Right hindlimb (tissue), 1 donor: ENCODE data around the gene POLR3E.
"Not testable (repeated sequence)": the region's sequence is repeated elsewhere in the genome, so short reads cannot be mapped to it uniquely, and the experiment has no call there.

Experiments used
- DNase-seq: peaks from one replicate; pipeline ENCODE4 v3.0.0-alpha.2; 2018

The POLR3E gene

GRCh38 chr16:22293137-22294106 is 3.8 kb upstream of the POLR3E start:
- DNase-seq: no peak

- DNase-seq: peak; percentile 28
Observed at GRCh38 chr16:22296225-22297113, 740 bp upstream of the POLR3E start.

GRCh38 chr16:22297871-22298733 is 893 bp downstream of the POLR3E start:
- peak; percentile 84 for DNase-seq

DNA sequence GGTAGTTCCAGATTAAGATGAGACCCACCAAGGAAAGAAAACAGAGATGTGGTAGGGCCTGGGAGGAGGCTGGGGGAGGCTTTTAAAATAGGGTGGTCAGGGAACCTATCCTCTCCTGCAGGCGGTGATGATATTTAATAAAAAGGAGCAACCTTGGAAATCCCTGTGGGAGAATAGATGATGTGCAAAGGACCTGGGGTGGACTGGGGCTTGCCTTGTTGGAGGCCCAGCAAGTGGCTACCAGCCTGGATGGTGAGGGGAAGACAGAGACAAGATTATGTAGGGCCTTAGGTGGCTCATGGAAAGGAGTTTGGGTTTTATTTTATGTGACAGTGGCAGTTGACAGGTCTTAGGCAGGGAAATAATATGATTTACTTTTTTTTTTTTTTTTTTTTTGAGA is 1.8 kb downstream of the POLR3E start:
- no peak for DNase-seq

DNA sequence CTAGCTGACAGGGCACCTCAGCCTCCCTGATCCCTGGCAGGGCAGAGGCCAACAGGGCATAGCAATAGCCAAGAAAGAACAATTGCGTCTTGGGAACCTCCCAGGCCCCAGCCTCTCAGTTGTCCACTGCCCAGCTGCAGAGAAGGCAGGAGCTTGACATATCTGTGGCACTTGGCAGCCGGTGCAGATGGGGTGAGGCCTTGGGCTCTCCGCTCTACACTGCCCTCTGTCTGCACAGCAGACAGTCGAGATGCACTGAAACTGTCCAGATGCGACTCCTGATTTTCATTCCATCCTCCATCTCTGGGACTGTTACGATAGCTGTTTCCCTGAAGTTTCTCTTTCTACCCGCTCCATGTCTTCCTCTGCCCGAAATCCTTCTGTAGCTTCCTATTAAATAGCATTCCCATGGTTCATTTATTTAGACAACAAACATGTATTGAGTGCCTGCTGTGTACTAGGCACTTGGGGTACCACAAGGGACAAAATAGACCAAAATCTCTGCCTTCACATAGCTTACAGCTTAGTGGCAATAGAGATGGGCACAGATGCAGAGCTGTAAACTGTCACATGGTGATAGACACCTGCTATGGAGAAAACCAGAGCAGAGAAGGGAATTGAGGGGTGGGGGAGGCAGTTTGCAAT is 3.3 kb downstream of the POLR3E start:
- DNase-seq: peak; percentile 49

DNA sequence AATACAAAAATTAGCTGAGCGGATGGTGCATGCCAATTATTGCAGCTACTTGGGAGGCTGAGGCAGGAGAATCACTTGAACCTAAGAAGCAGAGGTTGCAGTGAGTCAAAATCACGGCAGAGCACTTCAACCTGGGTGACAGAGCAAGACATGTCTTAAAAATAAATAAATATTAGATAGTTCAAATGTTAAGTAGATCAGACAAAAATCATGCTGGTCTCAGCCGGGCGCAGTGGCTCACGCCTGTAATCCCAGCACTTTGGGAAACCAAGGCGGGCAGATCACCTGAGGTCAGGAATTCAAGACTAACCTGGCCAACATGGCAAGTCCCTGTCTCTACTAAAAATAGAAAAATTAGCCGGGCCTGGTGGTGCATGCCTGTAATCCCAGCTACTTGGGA is 4.2 kb downstream of the POLR3E start:
- not testable (repeated sequence) for DNase-seq

DNA sequence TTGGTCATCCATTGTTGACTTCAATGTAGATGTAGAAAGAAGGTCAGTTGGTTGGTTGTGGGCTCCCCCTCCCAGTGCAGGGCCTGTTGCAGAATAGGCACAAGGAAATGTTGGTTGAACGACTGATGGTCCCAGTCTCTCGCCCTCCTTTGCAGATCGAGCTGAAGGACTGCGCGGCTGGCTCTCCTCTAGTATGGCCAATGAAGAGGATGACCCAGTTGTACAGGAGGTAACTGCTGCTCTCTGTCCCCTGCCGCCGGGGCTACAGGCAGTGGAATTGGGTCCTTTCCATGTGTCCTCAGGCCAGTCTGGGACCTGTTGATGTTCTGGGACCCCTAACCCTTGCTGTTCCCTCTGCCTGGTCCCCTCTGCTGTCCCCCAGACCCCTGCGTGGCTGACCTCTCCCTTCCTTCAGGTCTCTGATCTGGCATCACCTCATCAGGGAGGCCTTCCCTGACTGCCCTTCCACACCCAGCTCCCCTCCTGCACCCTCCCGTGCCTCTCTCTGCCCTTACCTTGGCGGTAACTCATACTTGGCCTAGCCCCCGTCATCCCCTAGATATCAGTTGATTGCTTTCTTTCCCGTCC is 5.7 kb downstream of the POLR3E start:
- DNase-seq: no peak

- no peak for DNase-seq
Observed at GRCh38 chr16:22304411-22304810, 7.2 kb downstream of the POLR3E start.

- no peak for DNase-seq
Observed at GRCh38 chr16:22306788-22307187, 9.6 kb downstream of the POLR3E start.

DNA sequence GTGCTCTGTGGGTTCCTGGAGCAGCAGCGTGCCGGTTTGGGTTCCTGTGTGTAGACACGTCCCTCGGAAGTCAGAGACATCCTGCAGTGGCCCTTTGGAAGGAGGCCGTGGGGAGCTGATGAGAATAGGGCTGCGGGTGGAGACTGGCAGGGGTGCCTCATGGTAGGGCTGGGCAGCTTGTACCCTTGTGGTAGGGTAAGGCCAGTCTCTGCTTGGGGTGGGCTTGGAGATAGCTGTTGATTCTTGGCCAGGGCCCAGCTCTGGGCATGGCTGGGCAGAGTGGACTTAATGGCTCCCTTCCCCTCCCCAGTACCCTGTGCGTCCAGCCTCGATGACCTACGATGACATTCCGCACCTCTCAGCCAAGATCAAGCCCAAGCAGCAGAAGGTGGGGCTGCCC is 10.6 kb downstream of the POLR3E start:
- no peak for DNase-seq

DNA sequence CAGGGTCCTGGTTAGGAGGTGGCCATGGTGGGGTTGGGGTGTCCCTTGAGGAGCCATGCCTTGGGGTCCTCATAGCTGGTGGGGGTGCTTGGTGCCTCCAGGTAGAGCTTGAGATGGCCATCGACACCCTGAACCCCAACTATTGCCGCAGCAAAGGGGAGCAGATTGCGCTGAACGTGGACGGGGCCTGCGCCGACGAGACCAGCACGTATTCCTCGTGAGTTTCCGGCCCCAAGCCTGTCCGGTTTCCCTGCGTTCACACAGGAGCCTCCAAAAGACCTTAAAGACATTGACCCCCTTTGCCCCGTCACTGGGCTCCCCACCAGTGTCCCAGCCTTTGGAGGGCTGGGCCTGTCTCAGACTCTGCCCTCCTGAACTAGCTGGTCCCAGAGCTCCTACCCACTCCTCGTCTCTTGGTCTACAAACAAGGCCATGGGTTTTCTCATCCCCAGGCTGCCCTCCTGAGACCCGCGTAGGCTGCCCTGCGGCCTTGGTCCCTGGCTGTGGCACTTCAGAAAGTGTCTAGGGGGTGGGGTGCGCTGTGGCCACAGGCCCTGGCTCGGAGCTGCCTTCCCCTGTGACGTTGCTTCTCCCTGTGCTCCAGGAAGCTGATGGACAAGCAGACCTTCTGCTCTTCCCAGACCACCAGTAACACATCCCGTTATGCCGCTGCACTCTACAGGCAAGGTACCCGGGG is 11.8 kb downstream of the POLR3E start:
- no peak for DNase-seq

DNA sequence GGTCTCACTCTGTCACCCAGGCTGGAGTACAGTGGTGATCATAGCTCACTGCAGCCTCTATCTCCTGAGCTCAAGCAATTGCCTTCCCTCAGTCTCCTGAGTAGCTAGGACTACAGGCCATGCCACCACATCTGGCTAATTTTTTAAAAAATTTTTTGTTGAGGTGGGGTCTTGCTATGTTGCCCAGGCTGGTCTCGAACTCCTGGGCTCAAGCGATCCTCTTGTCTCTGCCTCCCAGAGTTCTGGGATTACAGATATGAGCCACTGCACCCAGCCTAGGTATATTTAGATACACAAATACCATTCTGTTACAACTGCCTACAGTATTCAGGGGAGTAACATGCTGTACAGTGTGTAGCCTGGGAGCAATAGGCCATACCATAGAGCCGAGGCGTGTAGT is 14.3 kb downstream of the POLR3E start:
- DNase-seq: no peak

- no peak for DNase-seq
Observed at GRCh38 chr16:22312897-22313781, 15.9 kb downstream of the POLR3E start.

- DNase-seq: no peak
Observed at GRCh38 chr16:22313876-22314470, 16.8 kb downstream of the POLR3E start.

DNA sequence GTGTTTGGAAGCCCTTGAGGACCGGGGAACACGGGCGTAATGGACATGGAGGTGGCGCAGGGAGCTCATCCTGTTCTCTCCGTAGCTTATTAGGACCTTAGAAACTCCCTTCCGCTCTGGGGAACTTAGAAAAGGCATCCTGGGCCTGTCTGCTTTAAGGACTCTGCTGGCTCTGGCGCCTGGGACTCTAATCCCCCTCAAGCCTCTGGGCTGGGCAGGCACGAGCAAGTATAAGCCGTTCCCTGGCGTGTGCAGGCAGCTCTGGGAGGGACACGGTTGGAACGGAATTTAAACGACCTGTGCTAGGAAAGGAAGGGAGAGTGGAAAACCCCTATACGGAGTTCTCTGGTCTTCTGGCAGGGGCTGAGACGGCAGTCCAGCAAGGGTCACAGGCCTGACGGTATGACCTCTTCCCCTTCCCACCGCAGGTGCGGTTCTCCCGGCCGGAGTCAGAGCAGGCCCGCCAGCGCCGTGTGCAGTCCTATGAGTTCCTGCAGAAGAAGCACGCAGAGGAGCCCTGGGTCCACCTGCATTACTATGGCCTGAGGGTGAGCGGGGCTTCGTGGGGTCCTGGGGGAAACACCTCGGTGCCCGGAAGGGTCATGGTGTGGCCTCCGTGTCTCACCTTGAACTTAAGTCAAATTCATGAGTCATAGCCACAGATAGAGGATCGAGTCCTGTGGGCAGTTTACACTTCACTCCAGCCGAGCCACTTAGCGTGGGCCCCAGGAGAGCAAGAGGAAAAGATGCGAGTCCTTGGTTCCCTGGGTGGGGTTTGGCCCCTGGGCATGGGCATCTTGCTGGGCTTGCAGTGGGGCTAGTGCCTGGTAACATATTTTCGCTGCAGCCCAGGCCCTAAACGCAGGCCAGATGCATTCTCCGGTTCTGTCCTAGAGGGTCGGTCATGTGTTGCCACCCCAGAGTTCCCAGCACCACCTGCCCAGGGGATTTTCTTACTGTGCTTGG is 17.7 kb downstream of the POLR3E start:
- no peak for DNase-seq

GRCh38 chr16:22315979-22316378 is 18.8 kb downstream of the POLR3E start:
- no peak for DNase-seq

DNA sequence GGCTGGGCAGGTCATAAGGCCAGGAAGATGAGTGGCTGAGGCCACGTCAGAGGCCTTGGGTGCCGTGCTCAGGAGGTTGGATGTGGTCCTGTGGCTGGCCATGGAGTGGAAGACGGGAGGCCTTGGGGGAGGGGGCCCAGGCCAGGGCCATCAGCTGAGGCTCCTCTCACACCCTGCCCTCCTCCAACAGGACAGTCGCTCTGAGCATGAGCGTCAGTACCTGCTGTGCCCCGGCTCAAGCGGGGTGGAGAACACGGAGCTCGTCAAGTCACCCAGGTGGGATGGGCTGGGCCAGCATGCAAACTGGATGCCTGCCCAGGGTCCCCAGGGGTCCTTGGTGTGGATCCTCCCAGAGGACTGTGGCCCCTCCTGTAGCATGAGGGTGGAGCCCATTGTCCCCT is 19.2 kb downstream of the POLR3E start:
- no peak for DNase-seq

- DNase-seq: no peak
Observed at GRCh38 chr16:22317001-22317530, 19.9 kb downstream of the POLR3E start.
